ENCODE results near the gene LRRC74B.
"Not testable (repeated sequence)": the region's sequence is repeated elsewhere in the genome, so short reads cannot be mapped to it uniquely, and the experiment has no call there.

- not testable (repeated sequence) for TF ChIP-seq CTCF, POLR2A (IDR thresholded peaks at IDR 0.05)
Measured at GRCh38 chr22:21048448-21048847, 2.7 kb downstream of the LRRC74B start.
